Measurements from ENCODE around the gene KCNAB3.

KCNAB3 gene

GRCh38 chr17:7897090-7897489, 32.6 kb downstream of the KCNAB3 start:
- no peak for DNase-seq

- DNase-seq = no peak
These were observed 34.8 kb downstream of the KCNAB3 start for GRCh38 chr17:7894866-7895265.

GRCh38 chr17:7894226-7894625, 35.4 kb downstream of the KCNAB3 start:
- no peak for DNase-seq

GRCh38 chr17:7893187-7893880, 36.3 kb downstream of the KCNAB3 start:
- no peak for DNase-seq

GRCh38 chr17:7889166-7889955, 40.3 kb downstream of the KCNAB3 start:
- DNase-seq = peak; percentile 89

- no peak for DNase-seq
These were observed 41.3 kb downstream of the KCNAB3 start, which contains the start of gene CHD3 for GRCh38 chr17:7888184-7888920. TSS of gene CHD3 (plus strand) at chr17:7888789. CDS start at chr17:7889001, 212 bp downstream.

GRCh38 chr17:7887482-7888183, 42.0 kb downstream of the KCNAB3 start:
- DNase-seq = peak; percentile 100

GRCh38 chr17:7887038-7887481, 42.6 kb downstream of the KCNAB3 start:
- no peak for DNase-seq

- peak; percentile 58 for DNase-seq
These were observed 43.2 kb downstream of the KCNAB3 start for GRCh38 chr17:7886227-7887037.

GRCh38 chr17:7885367-7886226, 44.1 kb downstream of the KCNAB3 start:
- peak; percentile 53 for DNase-seq

- peak; percentile 29 for DNase-seq
These were observed 44.9 kb downstream of the KCNAB3 start for GRCh38 chr17:7884581-7885366.

GRCh38 chr17:7883781-7884386, 45.8 kb downstream of the KCNAB3 start:
- DNase-seq = peak; percentile 56

GRCh38 chr17:7882629-7883028, 47.0 kb downstream of the KCNAB3 start:
- DNase-seq = no peak

- DNase-seq = no peak
These were observed 47.6 kb downstream of the KCNAB3 start for GRCh38 chr17:7882068-7882467.

- peak; percentile 38 for DNase-seq
These were observed 48.2 kb downstream of the KCNAB3 start for GRCh38 chr17:7881276-7882054.

GRCh38 chr17:7880076-7880868, 49.4 kb downstream of the KCNAB3 start:
- DNase-seq = no peak

GRCh38 chr17:7878234-7878633, 51.4 kb downstream of the KCNAB3 start:
- DNase-seq = no peak

Measured in fibroblast of upper back skin (primary cell).